HUDEP-2 (cell line): ENCODE data around the gene MMP15.

Experiments
- DNase-seq, 76 experiments: peaks; one replicate each; lab custom pipeline; 2025; ENCODE audit not compliant: unreplicated experiment in 76 of 76; lab: John Stamatoyannopoulos, UW

MMP15 gene

GRCh38 chr16:58025351-58026138, at the start of gene MMP15:
MMP15 (plus strand) TSS chr16:58025754; CDS start chr16:58026351, 597 bp downstream.
- DNase-seq: peak in 48 of 76 experiments; percentile 7 to 63 (median 38)

GRCh38 chr16:57976331-57976796, 49.2 kb upstream of the MMP15 start:
- peak in 74 of 76 experiments; percentile 25 to 86 (median 68) for DNase-seq

GRCh38 chr16:57977418-57978069, 48.0 kb upstream of the MMP15 start:
- DNase-seq: peak in 45 of 76 experiments; percentile 12 to 58 (median 30)

- DNase-seq: peak in 4 of 76 experiments; percentile 3 to 26 (median 10)
Measured at GRCh38 chr16:57978070-57978465, 47.5 kb upstream of the MMP15 start.

GRCh38 chr16:57979006-57979585, 46.5 kb upstream of the MMP15 start:
- DNase-seq: no peak

GRCh38 chr16:57981636-57982035, 43.9 kb upstream of the MMP15 start:
- DNase-seq: no peak

- DNase-seq: no peak
Measured at GRCh38 chr16:57982385-57982784, 43.2 kb upstream of the MMP15 start.

- peak in 73 of 76 experiments; percentile 24 to 89 (median 73) for DNase-seq
Measured at GRCh38 chr16:57984443-57985203, 40.9 kb upstream of the MMP15 start.

- no peak for DNase-seq
Measured at GRCh38 chr16:57985204-57986181, 40.1 kb upstream of the MMP15 start.

- no peak for DNase-seq
Measured at GRCh38 chr16:57986196-57986595, 39.4 kb upstream of the MMP15 start.

- DNase-seq: no peak
Measured at GRCh38 chr16:57987441-57988177, 37.9 kb upstream of the MMP15 start.

GRCh38 chr16:57988929-57989328, 36.6 kb upstream of the MMP15 start:
- no peak for DNase-seq

- DNase-seq: no peak
Measured at GRCh38 chr16:57991551-57992059, 33.9 kb upstream of the MMP15 start.

- no peak for DNase-seq
Measured at GRCh38 chr16:57992084-57992483, 33.5 kb upstream of the MMP15 start.

GRCh38 chr16:57993438-57993837, 32.1 kb upstream of the MMP15 start:
- no peak for DNase-seq

GRCh38 chr16:57993897-57994296, 31.7 kb upstream of the MMP15 start:
- DNase-seq: no peak

- DNase-seq: no peak
Measured at GRCh38 chr16:57994361-57994760, 31.2 kb upstream of the MMP15 start.

GRCh38 chr16:57994778-57995177, 30.8 kb upstream of the MMP15 start:
- DNase-seq: peak in 64 of 76 experiments; percentile 8 to 74 (median 52)
